Stomach (tissue), 19 donors: ENCODE measurements around the gene L3MBTL2. TPM values are rescaled to one million over a fixed set of nuclear protein-coding genes. Genes with fewer than 3 reads are reported as not detected.

Experiments
- DNase-seq, 2 donors: peaks; one replicate each; pipeline versions ENCODE4 v3.0.0 to v3.0.0-alpha.2; 2013 to 2019
- H3K27ac ChIP-seq, 5 donors: fragments of 200-600 bp in 4 of 5; sonication (generic) in 4 of 5; one replicate each; pipeline ENCODE4 v1.5.1; 2013 to 2019; ENCODE audit warnings: mild to moderate bottlenecking in 1 of 5, moderate library complexity in 1 of 5
- H3K27me3 ChIP-seq, 3 donors: fragments of 200-600 bp; sonication (generic); one replicate each; pipeline ENCODE4 v1.5.1; 2017 to 2019; ENCODE audit warnings: mixed run types in 1 of 3
- H3K36me3 ChIP-seq, 4 donors: fragments of 200-600 bp; sonication (generic); 1 replicate in 3 of 4; 2 replicates in 1 of 4; pipeline ENCODE4 v1.5.1; 2016 to 2019
- H3K4me1 ChIP-seq, 4 donors: fragments of 200-600 bp; sonication (generic); one replicate each; pipeline ENCODE4 v1.5.1; 2016 to 2019
- H3K4me3 ChIP-seq, 4 donors: fragments of 200-600 bp; sonication (generic) in 3 of 4; one replicate each; pipeline ENCODE4 v1.5.1; 2016 to 2019; ENCODE audit warnings: mild to moderate bottlenecking in 1 of 4
- H3K9me3 ChIP-seq, 4 donors: fragments of 200-600 bp; sonication (generic); one replicate each; pipeline ENCODE4 v1.5.1; 2016 to 2019
- CTCF ChIP-seq, 7 experiments: fragments of 450-650 bp in 4 of 7; fragments of 200-600 bp in 3 of 7; sonication (generic) in 3 of 7; IDR thresholded peaks; one replicate each; pipeline ENCODE4 v1.5.1; 2016 to 2019; ENCODE audit warnings: antibody characterized with exemption in 7 of 7, control low read depth in 2 of 7, mild to moderate bottlenecking in 1 of 7
- EP300 ChIP-seq: sonication (generic); formaldehyde crosslinking; IDR thresholded peaks from one replicate; pipeline ENCODE4 v1.6.1; 2017; ENCODE audit warnings: antibody characterized with exemption
- POLR2A ChIP-seq, 4 donors: fragments of 450-650 bp; IDR thresholded peaks; one replicate each; pipeline ENCODE4 v1.6.1; 2016; ENCODE audit warnings: antibody characterized with exemption in 4 of 4, control low read depth in 2 of 4, mild to moderate bottlenecking in 1 of 4, moderate library complexity in 1 of 4
- POLR2AphosphoS5 ChIP-seq, 3 donors: sonication (generic); formaldehyde crosslinking; IDR thresholded peaks; one replicate each; pipeline ENCODE4 v1.6.1; 2016; ENCODE audit warnings: antibody characterized with exemption in 3 of 3
- WGBS, 5 donors: extraction: QIAGEN DNeasy Blood & Tissue Kit in 3 of 5; methylation state at CpG; one replicate each; pipeline versions ENCODE4 v1.1.5 to v1.1.7; 2013 to 2018; 5-methylcytosine and 5-hydroxymethylcytosine counted together
- intact Hi-C: fragments of 100-400 bp; cut with DNase I; formaldehyde crosslinking; loops from one replicate; pipeline ENCODE4 v1.15.1; 2023; ENCODE audit warnings: low total_unique reads
- long read RNA-seq, 10 donors: transcript quantifications; one replicate each; lab custom pipeline, GENCODE V29; 2026
- polyA plus RNA-seq, 3 donors: library from polyadenylated mRNA; stranded (reverse); fragments of 200-250 nt; gene quantifications; one replicate each; pipeline ENCODE4 v1.2.3, GENCODE V29; 2013
- total RNA-seq, 5 donors: library from RNA; depleted of rRNA; stranded (reverse); fragments of >200 nt; gene quantifications; one replicate each; pipeline versions ENCODE4 v1.1.0 to v1.2.3, GENCODE V29; 2014 to 2016
- donor health status: healthy with polysubstance abuse.
- donor health status: Bipolar disorder and iron deficiency.
- donor health status: healthy.

L3MBTL2 gene
- 10 to 100 TPM in 4 of 5 donors, 1 to 10 TPM in 1; 3.2 to 69.6 (median 15.1) TPM for total RNA-seq
- polyA plus RNA-seq = 10 to 100 TPM; 11.0 to 13.2 (median 11.5) TPM
- long read RNA-seq, donor 1, partial matches to known transcripts = 0 of 5 reads
- long read RNA-seq, donor 1, other reads (novel, unspliced or antisense) = 5 of 5 reads
- long read RNA-seq, donor 2, partial matches to known transcripts = 0 of 3 reads
- long read RNA-seq, donor 2, other reads (novel, unspliced or antisense) = 0 of 3 reads
- long read RNA-seq, donor 3, partial matches to known transcripts = 0 of 1 reads
- long read RNA-seq, donor 3, other reads (novel, unspliced or antisense) = 0 of 1 reads
- long read RNA-seq, donor 4 = 0 reads
- long read RNA-seq, donor 5 = 0 reads
- long read RNA-seq, donor 6, partial matches to known transcripts = 0 of 3 reads
- long read RNA-seq, donor 6, other reads (novel, unspliced or antisense) = 0 of 3 reads
- long read RNA-seq, donor 7, partial matches to known transcripts = 8 of 11 reads
- long read RNA-seq, donor 7, other reads (novel, unspliced or antisense) = 0 of 11 reads
- long read RNA-seq, donor 8, partial matches to known transcripts = 0 of 1 reads
- long read RNA-seq, donor 8, other reads (novel, unspliced or antisense) = 0 of 1 reads
- long read RNA-seq, donor 9 = 0 reads
- long read RNA-seq, donor 10 = 0 reads

GRCh38 chr22:41204992-41205900 is at the start of gene L3MBTL2:
L3MBTL2 (plus strand) TSS chr22:41205312; CDS start chr22:41205363, 51 bp downstream.
- TF ChIP-seq POLR2A (IDR thresholded peaks at IDR 0.05) (no peak), POLR2AphosphoS5 (IDR thresholded peaks at IDR 0.05) (peak; percentile 65 to 94 (median 68)), CTCF (IDR thresholded peaks at IDR 0.05) (no peak)
- H3K36me3 ChIP-seq = peaks cover 6 to 24% (median 19%) of the 10 kb centered on the region in 4 donors
- H3K4me1 ChIP-seq = peaks cover 7 to 24% (median 18%) of the 10 kb centered on the region in 4 donors
- peak within 1 kb of the TSS; percentile 68 to 90 (median 87) for H3K27ac ChIP-seq
- intact Hi-C loops = no loop called here
- peak within 1 kb of the TSS; percentile 86 to 96 (median 90) for H3K4me3 ChIP-seq
- peak; percentile 98 to 99 for DNase-seq
- no peaks in the 10 kb centered on the region for H3K27me3 ChIP-seq
- 0 to 2% (median 1%) methylated on average over 42 to 47 of the region's 47 CpGs for WGBS, 5 donors
- H3K9me3 ChIP-seq = no peaks in the 10 kb centered on the region

- 44 to 75% (median 53%) methylated on average over 4 of the region's 4 CpGs for WGBS, 5 donors
- Histone ChIP-seq H3K27ac (no peak overlapping the region), H3K4me1 (no peaks in the 10 kb centered on the region), H3K36me3 (peaks cover 93 to 100% (median 100%) of the 10 kb centered on the region in 4 donors), H3K9me3 (no peaks in the 10 kb centered on the region), H3K4me3 (no peak overlapping the region), H3K27me3 (no peaks in the 10 kb centered on the region)
- no peak for DNase-seq
- TF ChIP-seq CTCF (IDR thresholded peaks at IDR 0.05) (no peak), EP300 (no peak), POLR2A (IDR thresholded peaks at IDR 0.05) (no peak), POLR2AphosphoS5 (IDR thresholded peaks at IDR 0.05) (no peak)
- intact Hi-C loops = no loop called here
Observed at GRCh38 chr22:41157083-41157482, 48.0 kb upstream of the L3MBTL2 start.

GRCh38 chr22:41169157-41169556 is 36.0 kb upstream of the L3MBTL2 start:
- no peak overlapping the region for H3K27ac ChIP-seq
- no peak for TF ChIP-seq CTCF (IDR thresholded peaks at IDR 0.05)
- TF ChIP-seq EP300 = no peak
- no peak for TF ChIP-seq POLR2A (IDR thresholded peaks at IDR 0.05)
- TF ChIP-seq POLR2AphosphoS5 (IDR thresholded peaks at IDR 0.05) = no peak
- H3K27me3 ChIP-seq = no peaks in the 10 kb centered on the region
- no peaks in the 10 kb centered on the region for H3K9me3 ChIP-seq
- peaks cover 82 to 100% (median 99%) of the 10 kb centered on the region in 4 donors for H3K36me3 ChIP-seq
- peaks cover 0 to 17% (median 6%) of the 10 kb centered on the region in 4 donors for H3K4me1 ChIP-seq
- intact Hi-C loops = no loop called here
- no peak overlapping the region for H3K4me3 ChIP-seq
- 76 to 86% (median 85%) methylated on average over 8 of the region's 8 CpGs for WGBS, 5 donors
- DNase-seq = no peak

- WGBS, 5 donors = 24 to 48% (median 30%) methylated on average over 3 of the region's 3 CpGs
- H3K4me1 ChIP-seq = peaks cover 0 to 17% (median 6%) of the 10 kb centered on the region in 4 donors
- peak overlapping the region in 3 of 5 donors; percentile 6 to 39 (median 28) for H3K27ac ChIP-seq
- DNase-seq = peak in 1 of 2 donors; percentile 11
- H3K4me3 ChIP-seq = no peak overlapping the region
- no peaks in the 10 kb centered on the region for H3K27me3 ChIP-seq
- H3K9me3 ChIP-seq = no peaks in the 10 kb centered on the region
- TF ChIP-seq POLR2A (IDR thresholded peaks at IDR 0.05) (no peak), CTCF (IDR thresholded peaks at IDR 0.05) (no peak), POLR2AphosphoS5 (IDR thresholded peaks at IDR 0.05) (no peak), EP300 (no peak)
- H3K36me3 ChIP-seq = peaks cover 85 to 100% (median 99%) of the 10 kb centered on the region in 4 donors
- intact Hi-C loops = no loop called here
Observed at GRCh38 chr22:41171996-41172395, 33.1 kb upstream of the L3MBTL2 start.
